GM23248 (cell line): ENCODE results near the gene CRB3.

Experiments used
- EZH2 ChIP-seq: fragments of 200-600 bp; sonication (generic); IDR thresholded peaks from 2 replicates; pipeline ENCODE4 v1.6.1; 2018; ENCODE audit warnings: antibody characterized with exemption, mild to moderate bottlenecking; ENCODE audit not compliant: insufficient read depth, poor library complexity, severe bottlenecking
- EZH2phosphoT487 ChIP-seq: fragments of 200-600 bp; sonication (generic); IDR thresholded peaks from 2 replicates; pipeline ENCODE4 v1.6.1; 2018; ENCODE audit warnings: antibody characterized with exemption, moderate library complexity, mild to moderate bottlenecking, low read depth; ENCODE audit not compliant: insufficient read depth

GRCh38 chr19:6452223-6452614 is 11.9 kb upstream of the CRB3 start:
- TF ChIP-seq EZH2phosphoT487 (no peak), EZH2 (no peak)
